K562 (cell line): ENCODE results near the gene DPEP3. TPM values are rescaled to one million over a fixed set of nuclear protein-coding genes. Genes with fewer than 3 reads are reported as not detected.

Source experiments
- E2F5 ChIP-seq: sonication (generic); formaldehyde crosslinking; IDR thresholded peaks from 2 replicates; pipeline ENCODE4 v1.8.0; 2022; ENCODE audit warnings: mild to moderate bottlenecking, missing genetic modification reagents
- ETV1 ChIP-seq: fragments of 450-650 bp; conservative IDR thresholded peaks from 2 replicates; pipeline ENCODE4 v1.6.1; 2016; ENCODE audit warnings: missing genetic modification characterization, control low read depth, low read depth, missing compliant biosample characterization
- MYC ChIP-seq, 2 experiments: fragments of 250-450 bp in 1 of 2; sonication (Bioruptor Pico) in 1 of 2; IDR thresholded peaks; 2 replicates each; pipeline versions ENCODE4 v1.5.1 to v1.6.1; 2012 to 2021; ENCODE audit warnings: low read depth in 2 of 2, borderline replicate concordance in 1 of 2, improper control_type of control experiment in 1 of 2, low read length in 1 of 2, mild to moderate bottlenecking in 1 of 2, moderate library complexity in 1 of 2
- PHF8 ChIP-seq: fragments of 200-600 bp; sonication (generic); IDR thresholded peaks from 2 replicates; pipeline ENCODE4 v1.6.1; 2012; ENCODE audit warnings: mixed run types, mild to moderate bottlenecking, inconsistent platforms, low read length, moderate library complexity, borderline replicate concordance
- SAP30 ChIP-seq: fragments of 200-600 bp; sonication (generic); IDR thresholded peaks from 2 replicates; pipeline ENCODE4 v1.6.1; 2012; ENCODE audit warnings: borderline replicate concordance, low read depth, mild to moderate bottlenecking, moderate library complexity, low read length, control low read depth, inconsistent platforms; ENCODE audit not compliant: insufficient read depth, poor library complexity, severe bottlenecking
- SNAPC5 ChIP-seq: fragments of 250-450 bp; sonication (Bioruptor Pico); IDR thresholded peaks from 2 replicates; pipeline ENCODE4 v1.8.0; 2021; ENCODE audit warnings: moderate library complexity, mild to moderate bottlenecking, inconsistent platforms
- THRAP3 ChIP-seq: fragments of 450-650 bp; IDR thresholded peaks from 2 replicates; pipeline ENCODE4 v1.6.1; 2016; ENCODE audit warnings: mild to moderate bottlenecking, inconsistent platforms, borderline replicate concordance
- ZBTB33 ChIP-seq: sonication (generic); formaldehyde crosslinking; IDR thresholded peaks from 2 replicates; pipeline ENCODE4 v1.8.1; 2023; ENCODE audit warnings: mild to moderate bottlenecking, missing genetic modification reagents
- ZBTB40 ChIP-seq, 2 experiments: fragments of 450-650 bp in 1 of 2; sonication (generic) in 1 of 2; formaldehyde crosslinking in 1 of 2; IDR thresholded peaks; 2 replicates each; pipeline versions ENCODE4 v1.7.1 to v1.9.0; 2016 to 2022; ENCODE audit warnings: inconsistent platforms in 1 of 2, mild to moderate bottlenecking in 1 of 2, missing genetic modification reagents in 1 of 2
- ZNF140 ChIP-seq: fragments of 250-450 bp; sonication (Bioruptor Pico); IDR thresholded peaks from 2 replicates; pipeline ENCODE4 v1.8.0; 2021; ENCODE audit warnings: moderate library complexity, mild to moderate bottlenecking, inconsistent platforms
- ZNF431 ChIP-seq: sonication (generic); formaldehyde crosslinking; IDR thresholded peaks from 2 replicates; pipeline ENCODE4 v1.8.0; 2022; ENCODE audit warnings: mild to moderate bottlenecking, missing genetic modification reagents
- ZNF699 ChIP-seq: fragments of 250-450 bp; sonication (Bioruptor Pico); IDR thresholded peaks from 2 replicates; pipeline ENCODE4 v1.8.0; 2021; ENCODE audit warnings: mild to moderate bottlenecking, moderate library complexity; ENCODE audit not compliant: insufficient replicate concordance
- polyA plus RNA-seq, 8 experiments: library from polyadenylated mRNA; depleted of rRNA in 4 of 8; stranded (reverse) in 5 of 8; unstranded in 3 of 8; fragments of >200 nt; fragmentation: Nextera tagmentation in 2 of 8; fragmentation: Illumina TruSeq in 1 of 8; extraction: Ambion mirVana in 2 of 8; extraction: Trizol in 1 of 8; gene quantifications; 2 replicates each; pipeline versions ENCODE4 v1.2.1 to v1.2.3, GENCODE V29; 2011 to 2014; ENCODE audit warnings: inconsistent platforms in 1 of 8, missing spikeins in 1 of 8
- total RNA-seq, 7 experiments: library from RNA; depleted of rRNA in 6 of 7; stranded (reverse); fragments of >200 nt in 6 of 7; fragmentation: Illumina TruSeq in 2 of 7; extraction: Trizol in 2 of 7; gene quantifications; 2 replicates each; pipeline versions ENCODE4 v1.2.1 to v1.2.3, GENCODE V29; 2011 to 2021; ENCODE audit warnings: low replicate concordance in 1 of 7

The DPEP3 gene
- total and polyA plus RNA-seq, 9 of the 15 experiments (the other 6 are each of a cell fraction or from before 2014, with no cell fraction given) = not detected

GRCh38 chr16:67936124-67936879 lies 44.0 kb downstream of the DPEP3 start, which contains the start of gene PSMB10 (continued):
- TF ChIP-seq ZBTB33 (CRISPR knock-in tag) = 0 out of 2 replicates have a peak, but pooled peaks have one; percentile 11
- no peak for TF ChIP-seq ZNF699 (CRISPR knock-in tag)
- TF ChIP-seq E2F5 (CRISPR knock-in tag) = peak; percentile 67; the same call in 1 of the 2 replicates
- TF ChIP-seq SNAPC5 (CRISPR knock-in tag) = no peak
- no peak for TF ChIP-seq ZNF140 (CRISPR knock-in tag)
- peak; percentile 25 for TF ChIP-seq PHF8
- TF ChIP-seq ZNF431 (CRISPR knock-in tag) = no peak
- TF ChIP-seq ETV1 (tag) = 0 out of 2 replicates have a peak, but pooled peaks have one; percentile 44
- TF ChIP-seq THRAP3 = no peak
- no peak; the same call in 1 of the 2 replicates for TF ChIP-seq MYC (IDR thresholded peaks at IDR 0.05; ENCODE audit: low read depth, low read length)
- peak; percentile 42; the same call in 1 of the 2 replicates for TF ChIP-seq MYC (CRISPR knock-in tag; IDR thresholded peaks at IDR 0.05; ENCODE audit: borderline replicate concordance, low read depth)
- TF ChIP-seq SAP30 = peak; percentile 5
- no peak for TF ChIP-seq ZBTB40 (IDR thresholded peaks at IDR 0.05)
- TF ChIP-seq ZBTB40 (CRISPR knock-in tag; IDR thresholded peaks at IDR 0.05) = 0 out of 2 replicates have a peak, but pooled peaks have one; percentile 21
